ENCODE results near the gene SARDH.

DNA sequence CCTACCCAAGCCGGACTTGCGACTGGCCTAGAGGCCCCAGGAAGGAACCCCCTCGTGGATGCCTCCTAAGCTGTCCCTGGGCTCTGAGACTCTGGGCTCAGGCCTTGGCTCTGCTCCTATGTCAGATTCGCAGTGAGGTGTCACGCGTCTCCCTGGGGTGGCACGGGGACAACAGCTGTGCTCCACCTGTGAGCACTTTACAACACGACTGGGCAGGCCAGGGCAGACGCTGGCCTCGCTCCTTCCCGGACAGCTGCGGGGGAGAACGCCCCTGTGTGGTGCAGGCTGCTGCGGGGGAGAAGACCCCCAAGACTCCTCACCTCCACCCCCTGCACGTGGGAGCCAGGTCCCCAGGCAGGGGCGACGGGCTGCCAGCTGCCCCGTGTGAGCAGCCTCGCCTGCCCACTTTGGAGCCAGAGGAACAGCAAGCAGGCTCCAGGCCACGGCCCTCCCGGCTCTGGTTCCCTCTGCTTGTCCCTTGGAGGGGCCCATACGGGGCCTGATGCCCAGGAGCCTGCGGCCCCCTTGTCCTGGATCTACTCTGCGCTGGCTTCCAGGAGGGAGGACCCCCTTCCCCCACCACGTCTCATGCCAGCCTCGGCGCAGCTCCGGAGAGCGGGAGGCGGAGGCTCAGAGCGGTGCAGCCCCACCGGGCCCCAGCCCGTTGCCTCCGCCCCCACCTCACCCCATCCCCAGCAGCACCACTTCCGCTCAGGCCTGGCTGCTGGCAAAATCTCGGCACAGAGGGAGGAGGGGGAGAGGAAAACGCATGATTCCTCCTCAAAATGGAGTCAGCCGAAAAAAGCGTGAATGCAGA is 36.0 kb downstream of the SARDH start:
- TF ChIP-seq POLR2A (IDR thresholded peaks at IDR 0.05) (no peak), CTCF (IDR thresholded peaks at IDR 0.05) (no peak)
